ENCODE data around the gene RSBN1L.

GRCh38 chr7:77800158-77800557 lies 103.9 kb downstream of the RSBN1L start:
- TF ChIP-seq POLR2A (IDR thresholded peaks at IDR 0.05; ENCODE audit: low read depth, low read length) (no peak), CTCF (IDR thresholded peaks at IDR 0.05; ENCODE audit: extremely low read depth in 1 of 2, insufficient read depth in 1 of 2, low read depth in 1 of 2, low read length in 2 of 2) (no peak), MYC (IDR thresholded peaks at IDR 0.05; ENCODE audit: low read depth, low read length) (no peak), EZH2 (IDR thresholded peaks at IDR 0.05; ENCODE audit: borderline replicate concordance, low read depth, low read length, severe bottlenecking) (no peak), POLR2AphosphoS5 (IDR thresholded peaks at IDR 0.05; ENCODE audit: insufficient read depth, low read depth, low read length) (no peak), JUN (IDR thresholded peaks at IDR 0.05; ENCODE audit: borderline replicate concordance, insufficient read depth, insufficient read length, low read depth) (no peak), MAX (IDR thresholded peaks at IDR 0.05; ENCODE audit: insufficient read depth, insufficient read length) (no peak), FOS (IDR thresholded peaks at IDR 0.05; ENCODE audit: borderline replicate concordance, insufficient read depth, low read length) (no peak)
